Measurements from ENCODE around the gene PTK6. TPM values are rescaled to one million over a fixed set of nuclear protein-coding genes. Genes with fewer than 3 reads are reported as not detected.

The PTK6 gene
- total and polyA plus RNA-seq, 3 donors from 2014 or later, result 0.26 to 0.37 TPM; not detected in 1

- Histone ChIP-seq H3K27me3 (no peaks in the 10 kb centered on the region), H3K4me1 (no peaks in the 10 kb centered on the region), H3K4me3 (no peak overlapping the region), H3K9me3 (no peaks in the 10 kb centered on the region), H3K36me3 (ENCODE audit: low read depth, missing control alignments) (no peaks in the 10 kb centered on the region), H3K27ac (no peak overlapping the region)
- DNase-seq, result no peak
- intact Hi-C loops (cut with DNase I; ENCODE audit: low total_unique reads), result no loop called here
- TF ChIP-seq POLR2A (IDR thresholded peaks at IDR 0.05) (no peak), CTCF (IDR thresholded peaks at IDR 0.05) (no peak)
- 91 to 93% methylated on average over 9 of the region's 9 CpGs for WGBS, 2 donors
Observed at GRCh38 chr20:63504642-63505041, 32.5 kb downstream of the PTK6 start.

GRCh38 chr20:63503524-63503923 lies 33.7 kb downstream of the PTK6 start:
- Histone ChIP-seq H3K4me1 (no peaks in the 10 kb centered on the region), H3K27me3 (no peaks in the 10 kb centered on the region), H3K4me3 (no peak overlapping the region), H3K36me3 (ENCODE audit: low read depth, missing control alignments) (no peaks in the 10 kb centered on the region), H3K27ac (no peak overlapping the region), H3K9me3 (no peaks in the 10 kb centered on the region)
- WGBS, 2 donors, result 45 to 57% methylated on average over 6 to 7 of the region's 7 CpGs
- DNase-seq, result no peak
- no peak for TF ChIP-seq CTCF (IDR thresholded peaks at IDR 0.05)
- no peak for TF ChIP-seq POLR2A (IDR thresholded peaks at IDR 0.05)
- intact Hi-C loops (cut with DNase I; ENCODE audit: low total_unique reads), result no loop called here

- Histone ChIP-seq H3K4me1 (no peaks in the 10 kb centered on the region), H3K27me3 (no peaks in the 10 kb centered on the region), H3K36me3 (ENCODE audit: low read depth, missing control alignments) (no peaks in the 10 kb centered on the region), H3K9me3 (no peaks in the 10 kb centered on the region), H3K27ac (no peak overlapping the region), H3K4me3 (no peak overlapping the region)
- 54 to 80% methylated on average over 1 to 13 of the region's 15 CpGs for WGBS, 2 donors
- intact Hi-C loops (cut with DNase I; ENCODE audit: low total_unique reads), result no loop called here
- no peak for TF ChIP-seq CTCF (IDR thresholded peaks at IDR 0.05)
- TF ChIP-seq POLR2A (IDR thresholded peaks at IDR 0.05), result no peak
- no peak for DNase-seq
Observed at GRCh38 chr20:63502671-63503172, 34.5 kb downstream of the PTK6 start.

GRCh38 chr20:63501818-63502670 lies 35.1 kb downstream of the PTK6 start:
- WGBS, 2 donors, result 12 to 19% methylated on average over 20 to 25 of the region's 26 CpGs
- no peaks in the 10 kb centered on the region for H3K9me3 ChIP-seq
- H3K4me3 ChIP-seq, result no peak overlapping the region
- H3K4me1 ChIP-seq, result no peaks in the 10 kb centered on the region
- no peak overlapping the region for H3K27ac ChIP-seq
- H3K36me3 ChIP-seq (ENCODE audit: low read depth, missing control alignments), result no peaks in the 10 kb centered on the region
- H3K27me3 ChIP-seq, result no peaks in the 10 kb centered on the region
- intact Hi-C loops (cut with DNase I; ENCODE audit: low total_unique reads), result no loop called here
- DNase-seq, result peak; percentile 54
- TF ChIP-seq POLR2A (IDR thresholded peaks at IDR 0.05) (no peak), CTCF (IDR thresholded peaks at IDR 0.05) (no peak)

Data from testis (tissue), 3 donors.